Mesendoderm (in vitro differentiated cells): ENCODE results near the gene MAP1B.

ENCODE experiments used
- DNase-seq: peaks from one replicate; pipeline ENCODE4 v3.0.0; 2013
- H2AK5ac ChIP-seq: 2 replicates; pipeline ENCODE4 v1.6.1; 2013; ENCODE audit warnings: low read length, inconsistent platforms
- H2BK120ac ChIP-seq: 2 replicates; pipeline ENCODE4 v1.6.1; 2013; ENCODE audit warnings: low read depth, mild to moderate bottlenecking, low read length, moderate library complexity, mixed read lengths
- H2BK15ac ChIP-seq: replicated peaks from 2 replicates; pipeline ENCODE4 v1.6.1; 2013; ENCODE audit warnings: low read depth, mild to moderate bottlenecking, moderate library complexity
- H2BK5ac ChIP-seq: 2 replicates; pipeline ENCODE4 v1.6.1; 2013; ENCODE audit warnings: low read length, inconsistent platforms
- H3K18ac ChIP-seq: 2 replicates; pipeline ENCODE4 v1.6.1; 2013; ENCODE audit warnings: mild to moderate bottlenecking, low read length, mixed read lengths
- H3K23ac ChIP-seq: one replicate; pipeline ENCODE4 v1.6.1; 2013; ENCODE audit warnings: low read length
- H3K27ac ChIP-seq: 2 replicates; pipeline ENCODE4 v1.5.1; 2013; ENCODE audit warnings: low read depth, mild to moderate bottlenecking, inconsistent platforms, low read length, moderate library complexity
- H3K27me3 ChIP-seq: 2 replicates; pipeline ENCODE4 v1.6.1; 2013; ENCODE audit warnings: low read length, control low read depth, mild to moderate bottlenecking, inconsistent platforms; ENCODE audit not compliant: insufficient read depth, poor library complexity
- H3K36me3 ChIP-seq: 2 replicates; pipeline ENCODE4 v1.6.1; 2013; ENCODE audit warnings: low read length, inconsistent platforms; ENCODE audit not compliant: control insufficient read depth, insufficient read depth
- H3K4ac ChIP-seq: one replicate; pipeline ENCODE4 v1.6.1; 2013; ENCODE audit warnings: low read depth, mild to moderate bottlenecking, low read length, moderate library complexity
- H3K4me1 ChIP-seq: 2 replicates; pipeline ENCODE4 v1.6.1; 2013; ENCODE audit warnings: low read depth, low read length, inconsistent platforms; ENCODE audit not compliant: control insufficient read depth
- H3K4me2 ChIP-seq: 2 replicates; pipeline ENCODE4 v1.6.1; 2013; ENCODE audit warnings: low read length
- H3K4me3 ChIP-seq: 2 replicates; pipeline ENCODE4 v1.5.1; 2013; ENCODE audit warnings: mild to moderate bottlenecking, low read length
- H3K56ac ChIP-seq: one replicate; pipeline ENCODE4 v1.6.1; 2013; ENCODE audit warnings: low read length
- H3K79me1 ChIP-seq: 2 replicates; pipeline ENCODE4 v1.6.1; 2013; ENCODE audit warnings: low read length, inconsistent platforms
- H3K79me2 ChIP-seq: 2 replicates; pipeline ENCODE4 v1.6.1; 2013; ENCODE audit warnings: mild to moderate bottlenecking, low read length; ENCODE audit not compliant: control insufficient read depth, insufficient read depth
- H3K9ac ChIP-seq: 2 replicates; pipeline ENCODE4 v1.6.1; 2013; ENCODE audit warnings: low read length, inconsistent platforms
- H4K5ac ChIP-seq: one replicate; pipeline ENCODE4 v1.6.1; 2013; ENCODE audit warnings: low read length
- H4K8ac ChIP-seq: one replicate; pipeline ENCODE4 v1.6.1; 2013; ENCODE audit warnings: low read depth, mild to moderate bottlenecking, control low read depth, low read length, moderate library complexity
- WGBS: extraction: QIAGEN DNeasy Blood & Tissue Kit; methylation state at CpG from one replicate; pipeline ENCODE4 v1.1.7; 2013; ENCODE audit warnings: low lambda C conversion rate, missing lambda C conversion rate; ENCODE audit not compliant: insufficient coverage; ENCODE audit errors: extremely low coverage; 5-methylcytosine and 5-hydroxymethylcytosine counted together

MAP1B gene

DNA sequence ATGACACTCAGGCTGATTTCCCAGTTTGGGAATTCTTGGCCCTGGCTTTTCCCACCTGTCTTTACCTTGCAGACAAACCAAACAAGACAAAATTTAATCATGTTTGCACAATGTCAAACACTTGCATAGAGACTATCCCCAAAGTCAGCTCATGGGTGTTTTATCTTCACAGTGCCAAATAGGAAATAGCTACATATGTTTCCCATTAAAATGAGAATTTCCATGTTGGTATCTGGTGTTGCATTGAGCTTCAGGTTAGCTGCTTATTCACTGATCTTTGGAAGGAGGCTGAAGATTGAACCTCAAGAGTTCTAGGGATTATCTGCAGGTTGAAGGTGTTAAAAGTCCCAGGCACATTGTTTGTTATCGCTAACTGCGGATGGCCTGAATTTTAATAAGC lies 19.5 kb downstream of the MAP1B start:
- Histone ChIP-seq H3K27ac (no peak overlapping the region), H3K9ac (no peak overlapping the region), H3K4ac (no peak overlapping the region), H3K27me3 (no peaks in the 10 kb centered on the region), H3K36me3 (no peaks in the 10 kb centered on the region), H2BK120ac (no peak overlapping the region), H3K4me2 (no peak overlapping the region), H3K56ac (no peak overlapping the region), H3K18ac (no peak overlapping the region), H3K4me3 (no peak overlapping the region), H2BK15ac (no peak overlapping the region), H3K23ac (no peak overlapping the region), H2BK5ac (no peak overlapping the region), H4K5ac (no peak overlapping the region), H3K79me2 (peaks cover 8% of the 10 kb centered on the region), H2AK5ac (no peak overlapping the region), H4K8ac (no peak overlapping the region), H3K4me1 (peaks cover 1% of the 10 kb centered on the region), H3K79me1 (peaks cover 12% of the 10 kb centered on the region)
- no peak for DNase-seq
- no CpG with 5 or more reads among the region's 2 CpGs for WGBS

DNA sequence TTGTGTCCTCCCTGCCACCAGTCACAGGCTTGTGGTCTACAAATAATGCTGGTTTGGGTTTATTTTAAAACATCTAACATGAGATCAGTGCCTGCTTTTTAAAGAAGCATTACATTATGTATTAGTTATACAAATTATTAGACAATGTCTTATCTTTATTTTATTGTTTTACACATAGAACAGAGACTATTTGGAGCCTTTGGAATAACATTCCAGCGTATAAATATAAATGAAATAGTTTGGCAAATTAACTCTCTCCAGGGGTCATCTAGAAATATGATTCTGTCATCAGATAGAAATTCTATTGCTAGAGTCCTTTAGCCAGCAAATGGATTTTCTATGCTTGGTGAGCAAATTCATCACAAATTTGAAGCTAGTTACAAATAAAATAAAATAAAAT lies 22.4 kb downstream of the MAP1B start:
- H3K27ac ChIP-seq: no peak overlapping the region
- H3K36me3 ChIP-seq: no peaks in the 10 kb centered on the region
- H3K4me2 ChIP-seq: no peak overlapping the region
- peaks cover 7% of the 10 kb centered on the region for H3K79me2 ChIP-seq
- no peak overlapping the region for H3K4me3 ChIP-seq
- no peak overlapping the region for H2BK15ac ChIP-seq
- H3K9ac ChIP-seq: no peak overlapping the region
- no CpG with 5 or more reads among the region's 1 CpG for WGBS
- no peak overlapping the region for H3K4ac ChIP-seq
- no peak overlapping the region for H2BK5ac ChIP-seq
- no peak overlapping the region for H3K18ac ChIP-seq
- H3K27me3 ChIP-seq: no peaks in the 10 kb centered on the region
- no peak overlapping the region for H3K23ac ChIP-seq
- H4K5ac ChIP-seq: no peak overlapping the region
- H3K79me1 ChIP-seq: peaks cover 10% of the 10 kb centered on the region
- no peak overlapping the region for H2AK5ac ChIP-seq
- H4K8ac ChIP-seq: no peak overlapping the region
- H2BK120ac ChIP-seq: no peak overlapping the region
- peaks cover 1% of the 10 kb centered on the region for H3K4me1 ChIP-seq
- H3K56ac ChIP-seq: no peak overlapping the region
- no peak for DNase-seq

DNA sequence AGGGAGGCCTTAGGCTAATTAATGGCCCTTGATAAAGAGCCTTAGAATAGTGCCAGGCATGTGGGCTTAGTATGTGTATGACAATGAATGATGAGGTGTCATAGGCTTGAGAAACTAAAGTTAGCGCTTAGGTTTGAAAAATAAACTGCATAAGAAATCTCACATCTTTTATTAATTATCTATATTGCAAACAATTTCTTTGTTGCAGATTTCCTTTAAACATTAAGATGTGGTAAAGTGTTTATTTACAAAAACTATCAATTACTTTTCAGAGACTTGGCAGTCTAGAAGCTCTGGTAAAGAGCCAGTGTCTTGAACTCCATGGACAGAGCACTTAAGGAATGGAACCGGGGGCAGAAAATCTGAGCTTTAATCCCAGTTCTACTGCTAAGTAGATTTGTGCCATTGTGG lies 23.1 kb downstream of the MAP1B start:
- H4K8ac ChIP-seq: no peak overlapping the region
- no peak overlapping the region for H3K23ac ChIP-seq
- no peak overlapping the region for H3K18ac ChIP-seq
- H3K56ac ChIP-seq: no peak overlapping the region
- H3K27ac ChIP-seq: no peak overlapping the region
- no peak overlapping the region for H3K4ac ChIP-seq
- no peaks in the 10 kb centered on the region for H3K36me3 ChIP-seq
- no peak overlapping the region for H3K9ac ChIP-seq
- no peak overlapping the region for H2BK5ac ChIP-seq
- peaks cover 12% of the 10 kb centered on the region for H3K79me1 ChIP-seq
- peaks cover 1% of the 10 kb centered on the region for H3K4me1 ChIP-seq
- H2BK15ac ChIP-seq: no peak overlapping the region
- no peaks in the 10 kb centered on the region for H3K27me3 ChIP-seq
- no peak for DNase-seq
- no peak overlapping the region for H3K4me3 ChIP-seq
- WGBS: no CpG with 5 or more reads among the region's 2 CpGs
- H2AK5ac ChIP-seq: no peak overlapping the region
- H2BK120ac ChIP-seq: no peak overlapping the region
- H3K79me2 ChIP-seq: peaks cover 10% of the 10 kb centered on the region
- H4K5ac ChIP-seq: no peak overlapping the region
- no peak overlapping the region for H3K4me2 ChIP-seq

DNA sequence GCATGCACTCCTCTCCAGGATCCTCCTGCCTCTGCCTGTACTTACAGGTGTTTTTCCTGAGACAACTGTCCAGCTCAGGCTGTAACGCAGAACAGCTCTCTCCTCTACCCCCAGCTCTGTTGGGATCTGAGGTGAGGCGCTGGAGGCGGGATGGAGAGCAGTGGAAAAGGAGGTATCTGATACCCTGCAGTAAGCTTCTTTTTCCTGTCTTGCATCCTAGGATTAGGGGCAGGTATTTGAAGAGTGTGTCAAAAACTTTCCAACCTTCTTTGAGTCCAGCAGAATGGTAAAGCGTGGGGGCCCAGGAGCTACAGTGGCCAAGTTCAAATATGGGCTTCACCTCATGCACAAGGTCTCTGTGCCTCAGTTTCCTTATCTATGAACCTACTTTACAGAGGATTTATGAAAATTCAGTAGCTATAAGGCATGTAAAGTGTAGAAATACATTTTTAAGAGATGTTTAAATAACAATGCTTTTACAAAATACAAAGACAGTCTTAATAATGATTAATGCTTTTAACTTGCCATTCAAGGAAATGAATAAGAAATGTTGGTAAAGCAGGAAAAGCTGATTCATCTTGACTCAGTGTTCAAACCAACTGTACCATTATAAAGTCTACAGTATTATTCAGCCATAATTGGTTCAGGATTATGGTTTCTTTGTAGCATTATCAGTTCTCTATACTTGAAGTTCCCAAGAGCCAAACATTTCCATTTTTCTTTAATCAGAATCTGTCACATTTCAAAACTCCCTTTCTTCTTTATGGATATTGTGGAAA lies 26.1 kb downstream of the MAP1B start:
- H3K27ac ChIP-seq: no peak overlapping the region
- H3K79me1 ChIP-seq: peaks cover 9% of the 10 kb centered on the region
- H2BK5ac ChIP-seq: no peak overlapping the region
- H4K8ac ChIP-seq: no peak overlapping the region
- peaks cover 7% of the 10 kb centered on the region for H3K79me2 ChIP-seq
- no peak overlapping the region for H3K56ac ChIP-seq
- H2BK15ac ChIP-seq: no peak overlapping the region
- H3K4me2 ChIP-seq: no peak overlapping the region
- no peak overlapping the region for H2AK5ac ChIP-seq
- no CpG with 5 or more reads among the region's 4 CpGs for WGBS
- no peak overlapping the region for H3K18ac ChIP-seq
- no peak overlapping the region for H3K23ac ChIP-seq
- no peak overlapping the region for H2BK120ac ChIP-seq
- H3K36me3 ChIP-seq: no peaks in the 10 kb centered on the region
- no peak overlapping the region for H3K4ac ChIP-seq
- no peaks in the 10 kb centered on the region for H3K27me3 ChIP-seq
- no peaks in the 10 kb centered on the region for H3K4me1 ChIP-seq
- DNase-seq: no peak
- no peak overlapping the region for H3K4me3 ChIP-seq
- no peak overlapping the region for H4K5ac ChIP-seq
- no peak overlapping the region for H3K9ac ChIP-seq

DNA sequence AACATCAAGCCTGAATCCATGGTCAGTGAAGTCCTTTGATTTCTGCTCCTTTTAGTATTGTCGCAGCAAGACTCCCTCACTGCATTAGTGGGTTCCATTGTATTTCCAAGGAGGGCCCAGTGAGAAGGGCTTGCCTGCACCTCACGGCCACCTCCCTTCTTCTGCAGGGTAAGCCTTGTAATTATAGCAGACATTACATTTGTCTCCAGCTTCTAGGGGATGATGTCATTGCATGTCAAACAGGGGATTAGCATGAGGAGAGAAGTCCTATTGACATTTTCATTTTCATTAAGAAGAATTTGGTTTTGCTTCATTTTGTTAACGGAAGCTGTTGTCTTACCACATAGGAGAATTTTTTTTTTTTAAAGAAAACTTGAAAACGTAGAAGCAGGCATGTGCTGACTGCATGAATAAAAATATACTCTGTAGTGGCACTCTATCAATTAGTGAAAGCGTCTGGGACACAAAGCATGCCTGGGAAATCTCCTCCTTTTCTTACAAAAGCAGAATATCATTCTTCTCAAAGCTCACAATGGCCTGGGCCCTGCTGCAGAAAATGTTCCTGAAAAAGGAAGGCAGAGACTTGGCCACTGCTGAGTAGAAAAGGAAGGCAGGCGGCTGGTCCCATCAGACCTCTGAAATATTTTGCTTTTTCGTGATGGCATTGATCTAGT lies 27.1 kb downstream of the MAP1B start:
- Histone ChIP-seq H2BK120ac (no peak overlapping the region), H4K8ac (no peak overlapping the region), H3K23ac (no peak overlapping the region), H3K9ac (no peak overlapping the region), H3K4me2 (no peak overlapping the region), H3K18ac (no peak overlapping the region), H2AK5ac (no peak overlapping the region), H3K27ac (no peak overlapping the region), H3K27me3 (no peaks in the 10 kb centered on the region), H3K79me2 (peaks cover 9% of the 10 kb centered on the region), H4K5ac (no peak overlapping the region), H3K36me3 (no peaks in the 10 kb centered on the region), H3K79me1 (peaks cover 13% of the 10 kb centered on the region), H3K56ac (no peak overlapping the region), H3K4me1 (no peaks in the 10 kb centered on the region), H2BK15ac (no peak overlapping the region), H3K4me3 (no peak overlapping the region), H3K4ac (no peak overlapping the region), H2BK5ac (no peak overlapping the region)
- WGBS: no CpG with 5 or more reads among the region's 7 CpGs
- peak; percentile 80 for DNase-seq
